K562 (cell line): ENCODE data around the gene FAM174C. TPM values are rescaled to one million over a fixed set of nuclear protein-coding genes. Genes with fewer than 3 reads are reported as not detected.

Experiments used
- ARID4B ChIP-seq: sonication (generic); formaldehyde crosslinking; IDR thresholded peaks from 2 replicates; pipeline ENCODE4 v1.8.0; 2022; ENCODE audit warnings: mild to moderate bottlenecking, missing genetic modification reagents
- ATF1 ChIP-seq, 2 experiments: fragments of 450-650 bp in 1 of 2; IDR thresholded peaks; 2 replicates each; pipeline ENCODE4 v1.6.1; 2016; ENCODE audit warnings: missing compliant biosample characterization in 1 of 2, missing genetic modification characterization in 1 of 2
- BCOR ChIP-seq: fragments of 450-650 bp; IDR thresholded peaks from 2 replicates; pipeline ENCODE4 v1.6.1; 2016
- CBX1 ChIP-seq: sonication (generic); IDR thresholded peaks from 2 replicates; pipeline ENCODE4 v1.6.1; 2016; ENCODE audit warnings: antibody characterized with exemption, low read depth, mild to moderate bottlenecking
- COPS2 ChIP-seq: fragments of 450-650 bp; conservative IDR thresholded peaks from 2 replicates; pipeline ENCODE4 v1.6.1; 2016; ENCODE audit warnings: mild to moderate bottlenecking, moderate library complexity
- CREBBP ChIP-seq: IDR thresholded peaks from one replicate; pipeline ENCODE4 v1.6.1; 2012; ENCODE audit warnings: low read depth, mild to moderate bottlenecking, control low read depth, inconsistent platforms, low read length
- HMGN3 ChIP-seq: IDR thresholded peaks from 2 replicates; pipeline ENCODE4 v1.6.1; 2011; ENCODE audit warnings: borderline replicate concordance, low read depth, mild to moderate bottlenecking, mixed read lengths, low read length; ENCODE audit not compliant: insufficient read length; ENCODE audit errors: extremely low read depth
- HOMEZ ChIP-seq: fragments of 250-450 bp; sonication (Bioruptor Pico); IDR thresholded peaks from 2 replicates; pipeline ENCODE4 v1.4.0; 2020; ENCODE audit warnings: mild to moderate bottlenecking, moderate library complexity
- IFI16 ChIP-seq: fragments of 250-450 bp; sonication (Bioruptor Pico); IDR thresholded peaks from 2 replicates; pipeline ENCODE4 v2.1.2; 2022; ENCODE audit warnings: mild to moderate bottlenecking, inconsistent platforms
- ILK ChIP-seq: fragments of 450-650 bp; IDR thresholded peaks from 2 replicates; pipeline ENCODE4 v1.6.1; 2016; ENCODE audit warnings: missing genetic modification characterization, low read depth, mild to moderate bottlenecking, missing compliant biosample characterization, moderate library complexity, borderline replicate concordance
- JUN ChIP-seq, 2 experiments: sonication (generic) in 1 of 2; formaldehyde crosslinking in 1 of 2; IDR thresholded peaks; 2 replicates each; pipeline versions ENCODE4 v1.6.1 to v1.8.0; 2012 to 2022; ENCODE audit warnings: borderline replicate concordance in 2 of 2, mild to moderate bottlenecking in 2 of 2, improper control_type of control experiment in 1 of 2, low read depth in 1 of 2, low read length in 1 of 2, missing genetic modification reagents in 1 of 2
- MAZ ChIP-seq, 2 experiments: fragments of 450-650 bp in 1 of 2; sonication (generic) in 1 of 2; formaldehyde crosslinking; IDR thresholded peaks in 1 of 2; conservative IDR thresholded peaks in 1 of 2; 2 replicates each; pipeline versions ENCODE4 v1.4.0 to v1.5.0; 2020; ENCODE audit warnings: mild to moderate bottlenecking in 1 of 2, missing genetic modification reagents in 1 of 2
- NR2C2 ChIP-seq, 2 experiments: fragments of 200-800 bp in 1 of 2; sonication (Bioruptor generic) in 1 of 2; sonication (generic) in 1 of 2; formaldehyde crosslinking in 1 of 2; IDR thresholded peaks; 2 replicates each; pipeline versions ENCODE4 v1.6.1 to v1.8.0; 2016 to 2022; ENCODE audit warnings: mild to moderate bottlenecking in 1 of 2, missing compliant biosample characterization in 1 of 2, missing genetic modification characterization in 1 of 2, missing genetic modification reagents in 1 of 2
- RBM17 ChIP-seq: fragments of 200-400 bp; formaldehyde crosslinking; IDR thresholded peaks from 2 replicates; pipeline ENCODE4 v1.6.1; 2017; ENCODE audit warnings: low read depth, mild to moderate bottlenecking, low read length, borderline replicate concordance
- SMC3 ChIP-seq: conservative IDR thresholded peaks from 2 replicates; pipeline ENCODE4 v1.6.1; 2011; ENCODE audit warnings: low read depth, low read length, improper control_type of control experiment; ENCODE audit not compliant: insufficient read depth
- XRCC5 ChIP-seq: fragments of 200-400 bp; formaldehyde crosslinking; IDR thresholded peaks from 2 replicates; pipeline ENCODE4 v1.6.1; 2017; ENCODE audit warnings: low read depth, mild to moderate bottlenecking, low read length
- ZC3H4 ChIP-seq: sonication (generic); formaldehyde crosslinking; IDR thresholded peaks from 2 replicates; pipeline ENCODE4 v1.9.0; 2021; ENCODE audit warnings: missing genetic modification reagents, borderline replicate concordance
- ZFX ChIP-seq: sonication (generic); formaldehyde crosslinking; IDR thresholded peaks from 2 replicates; pipeline ENCODE4 v1.8.0; 2022; ENCODE audit warnings: mild to moderate bottlenecking, missing genetic modification reagents, moderate library complexity
- ZKSCAN1 ChIP-seq: fragments of 150-350 bp; IDR thresholded peaks from 2 replicates; pipeline ENCODE4 v1.6.1; 2016; ENCODE audit warnings: low read depth, low read length
- ZNF23 ChIP-seq: fragments of 250-450 bp; sonication (Bioruptor Pico); IDR thresholded peaks from 2 replicates; pipeline ENCODE4 v1.4.0; 2020; ENCODE audit warnings: mild to moderate bottlenecking
- ZNF263 ChIP-seq: sonication (generic); formaldehyde crosslinking; IDR thresholded peaks from 2 replicates; pipeline ENCODE4 v1.8.0; 2022; ENCODE audit warnings: mild to moderate bottlenecking, missing genetic modification reagents, borderline replicate concordance
- ZNF75A ChIP-seq: fragments of 450-650 bp; formaldehyde crosslinking; IDR thresholded peaks from 2 replicates; pipeline ENCODE4 v1.4.0; 2020; ENCODE audit warnings: mild to moderate bottlenecking
- polyA plus RNA-seq, 8 experiments: library from polyadenylated mRNA; depleted of rRNA in 4 of 8; stranded (reverse) in 5 of 8; unstranded in 3 of 8; fragments of >200 nt; fragmentation: Nextera tagmentation in 2 of 8; fragmentation: Illumina TruSeq in 1 of 8; extraction: Ambion mirVana in 2 of 8; extraction: Trizol in 1 of 8; gene quantifications; 2 replicates each; pipeline versions ENCODE4 v1.2.1 to v1.2.3, GENCODE V29; 2011 to 2014; ENCODE audit warnings: inconsistent platforms in 1 of 8, missing spikeins in 1 of 8
- total RNA-seq, 7 experiments: library from RNA; depleted of rRNA in 6 of 7; stranded (reverse); fragments of >200 nt in 6 of 7; fragmentation: Illumina TruSeq in 2 of 7; extraction: Trizol in 2 of 7; gene quantifications; 2 replicates each; pipeline versions ENCODE4 v1.2.1 to v1.2.3, GENCODE V29; 2011 to 2021; ENCODE audit warnings: low replicate concordance in 1 of 7

FAM174C gene
- total and polyA plus RNA-seq, 9 of the 15 experiments (the other 6 are each of a cell fraction or from before 2014, with no cell fraction given), result 0.66 to 89.6 (median 20.3) TPM

- TF ChIP-seq JUN (IDR thresholded peaks at IDR 0.05; ENCODE audit: borderline replicate concordance, low read depth, low read length), result peak; percentile 46; the same call in 1 of the 2 replicates
- no peak for TF ChIP-seq JUN (CRISPR knock-in tag; IDR thresholded peaks at IDR 0.05; ENCODE audit: borderline replicate concordance)
- TF ChIP-seq IFI16 (CRISPR knock-in tag), result no peak
- no peak for TF ChIP-seq CREBBP
- no peak for TF ChIP-seq NR2C2 (CRISPR knock-in tag; IDR thresholded peaks at IDR 0.05)
- no peak for TF ChIP-seq NR2C2 (tag; IDR thresholded peaks at IDR 0.05)
- peak; percentile 32 for TF ChIP-seq HMGN3
- no peak for TF ChIP-seq ZNF23
- TF ChIP-seq ZC3H4 (CRISPR knock-in tag), result no peak
- peak; percentile 35; the same call in 1 of the 2 replicates for TF ChIP-seq ZFX (CRISPR knock-in tag)
- TF ChIP-seq ARID4B, result peak; percentile 78
- peak; percentile 99 for TF ChIP-seq BCOR
- no peak for TF ChIP-seq RBM17
- TF ChIP-seq COPS2, result no peak
- peak; percentile 92 for TF ChIP-seq SMC3
- no peak for TF ChIP-seq ATF1 (CRISPR knock-in tag; IDR thresholded peaks at IDR 0.05)
- TF ChIP-seq ATF1 (tag; IDR thresholded peaks at IDR 0.05), result peak; percentile 48
- TF ChIP-seq MAZ (CRISPR knock-in tag; conservative IDR thresholded peaks at IDR 0.05 in 1 of 2, IDR thresholded peaks at IDR 0.05 in 1 of 2), result peak in 1 of 2 experiments; percentile 56; a peak in 2 of 4 replicates
- TF ChIP-seq ZNF75A (CRISPR knock-in tag), result no peak
- TF ChIP-seq ZKSCAN1, result no peak
- TF ChIP-seq XRCC5, result 0 out of 2 replicates have a peak, but pooled peaks have one; percentile 51
- TF ChIP-seq ZNF263 (CRISPR knock-in tag), result peak; percentile 85
- 0 out of 2 replicates have a peak, but pooled peaks have one; percentile 27 for TF ChIP-seq HOMEZ (CRISPR knock-in tag)
- TF ChIP-seq ILK, result no peak
- peak; percentile 70; the same call in 1 of the 2 replicates for TF ChIP-seq CBX1
Observed at GRCh38 chr19:1279782-1280341, 4.5 kb downstream of the FAM174C start (continued).
